Colonic mucosa (tissue), 4 donors: ENCODE measurements around the gene PTTG1IP. TPM values are rescaled to one million over a fixed set of nuclear protein-coding genes. Genes with fewer than 3 reads are reported as not detected.

Experiments used
- DNase-seq: peaks from one replicate; pipeline ENCODE4 v3.0.0-alpha.2; 2020
- H3K27ac ChIP-seq: fragments of 200-600 bp; one replicate; pipeline ENCODE4 v1.8.0; 2021
- H3K27me3 ChIP-seq: fragments of 200-600 bp; one replicate; pipeline ENCODE4 v1.8.0; 2021
- H3K36me3 ChIP-seq: fragments of 200-600 bp; one replicate; pipeline ENCODE4 v1.8.0; 2021
- H3K4me1 ChIP-seq: fragments of 200-600 bp; one replicate; pipeline ENCODE4 v1.8.0; 2021; ENCODE audit warnings: mild to moderate bottlenecking
- H3K4me3 ChIP-seq: fragments of 200-600 bp; one replicate; pipeline ENCODE4 v1.8.0; 2021
- H3K9ac ChIP-seq, 2 donors: one replicate each; pipeline ENCODE4 v1.7.0; 2013; ENCODE audit warnings: control low read depth in 2 of 2, low read depth in 2 of 2, low read length in 2 of 2
- H3K9me3 ChIP-seq: fragments of 200-600 bp; one replicate; pipeline ENCODE4 v1.8.0; 2021
- intact Hi-C: fragments of 100-400 bp; cut with DNase I; formaldehyde crosslinking; loops from one replicate; pipeline ENCODE4 v1.14.1; 2022
- total RNA-seq, 2 donors: library from RNA; stranded (reverse); fragmentation: NEBNext Ultra II Directional in 1 of 2; extraction: Animal tissue kit (Norgen Biotek cat#: 25700) in 1 of 2; gene quantifications; one replicate each; pipeline ENCODE4 v1.2.1, GENCODE V29; 2021
- TF ChIP-seq, protein P1 (sequence below): fragments of 200-600 bp; IDR thresholded peaks from one replicate; pipeline ENCODE4 v1.8.0; 2022; ENCODE audit warnings: antibody characterized with exemption, mild to moderate bottlenecking
- donor health status: healthy.
- donor health status: DM: no; HTN: no; CAD: no.
- donor health status: DM: no; HTN: no; CAD: no.

Gene PTTG1IP
- total RNA-seq, 2 donors from 2014 or later, result 218 to 414 TPM

DNA sequence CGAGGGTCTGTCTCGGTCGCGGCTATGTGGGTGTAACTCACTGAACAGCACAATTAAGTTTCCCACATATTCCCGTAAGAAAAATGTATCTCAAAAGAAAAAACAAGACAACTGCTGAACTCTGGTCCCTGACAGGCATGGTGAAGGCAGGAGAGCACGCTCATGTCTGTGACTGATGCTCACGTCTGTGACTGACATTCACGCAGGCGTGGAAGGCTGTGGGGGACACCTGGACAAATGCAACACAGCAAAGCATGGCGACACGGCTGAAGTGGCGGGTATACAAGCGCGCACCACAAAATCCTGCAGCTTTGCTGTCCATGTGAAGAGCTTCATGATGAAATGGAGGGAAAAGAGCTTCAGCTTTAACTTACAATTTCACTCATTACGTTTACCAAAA, 6.0 kb downstream of the PTTG1IP start:
- no peaks in the 10 kb centered on the region for H3K27me3 ChIP-seq
- peaks cover 13% of the 10 kb centered on the region for H3K4me1 ChIP-seq
- H3K4me3 ChIP-seq, result no peak overlapping the region
- peaks cover 18% of the 10 kb centered on the region for H3K36me3 ChIP-seq
- H3K9ac ChIP-seq, result no peak overlapping the region
- TF ChIP-seq, protein P1, sequence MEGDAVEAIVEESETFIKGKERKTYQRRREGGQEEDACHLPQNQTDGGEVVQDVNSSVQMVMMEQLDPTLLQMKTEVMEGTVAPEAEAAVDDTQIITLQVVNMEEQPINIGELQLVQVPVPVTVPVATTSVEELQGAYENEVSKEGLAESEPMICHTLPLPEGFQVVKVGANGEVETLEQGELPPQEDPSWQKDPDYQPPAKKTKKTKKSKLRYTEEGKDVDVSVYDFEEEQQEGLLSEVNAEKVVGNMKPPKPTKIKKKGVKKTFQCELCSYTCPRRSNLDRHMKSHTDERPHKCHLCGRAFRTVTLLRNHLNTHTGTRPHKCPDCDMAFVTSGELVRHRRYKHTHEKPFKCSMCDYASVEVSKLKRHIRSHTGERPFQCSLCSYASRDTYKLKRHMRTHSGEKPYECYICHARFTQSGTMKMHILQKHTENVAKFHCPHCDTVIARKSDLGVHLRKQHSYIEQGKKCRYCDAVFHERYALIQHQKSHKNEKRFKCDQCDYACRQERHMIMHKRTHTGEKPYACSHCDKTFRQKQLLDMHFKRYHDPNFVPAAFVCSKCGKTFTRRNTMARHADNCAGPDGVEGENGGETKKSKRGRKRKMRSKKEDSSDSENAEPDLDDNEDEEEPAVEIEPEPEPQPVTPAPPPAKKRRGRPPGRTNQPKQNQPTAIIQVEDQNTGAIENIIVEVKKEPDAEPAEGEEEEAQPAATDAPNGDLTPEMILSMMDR, result no peak
- no peak overlapping the region for H3K27ac ChIP-seq
- no peak for DNase-seq
- H3K9me3 ChIP-seq, result no peaks in the 10 kb centered on the region
- intact Hi-C loops, result loop anchor here (5.0 kb wide), 1 partner anchor 65 kb away; the partner anchor contains the start of gene UBE2G2

DNA sequence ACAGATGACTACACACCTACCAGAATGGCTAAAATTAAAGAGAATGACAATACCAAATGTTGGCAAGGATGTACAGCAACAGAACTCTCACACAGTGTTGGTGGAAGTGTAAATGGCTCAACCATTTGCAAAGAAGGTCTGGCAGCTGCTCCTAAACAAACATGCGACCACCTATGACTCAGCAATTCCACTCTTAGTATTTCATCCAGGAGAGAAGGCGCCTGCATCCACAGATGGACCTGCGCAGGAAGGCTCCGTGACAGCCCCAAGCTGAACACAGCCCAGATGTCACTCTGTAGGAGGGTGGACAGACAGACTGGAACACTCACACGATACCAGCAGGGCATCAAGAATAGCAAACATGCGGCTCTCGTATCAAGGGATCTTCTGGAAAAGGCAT, 6.7 kb downstream of the PTTG1IP start:
- TF ChIP-seq, protein P1, result no peak
- Histone ChIP-seq H3K4me3 (no peak overlapping the region), H3K9me3 (no peaks in the 10 kb centered on the region), H3K27ac (no peak overlapping the region), H3K4me1 (peaks cover 13% of the 10 kb centered on the region), H3K27me3 (no peaks in the 10 kb centered on the region), H3K9ac (no peak overlapping the region), H3K36me3 (peaks cover 18% of the 10 kb centered on the region)
- intact Hi-C loops, result loop anchor here (5.0 kb wide), 1 partner anchor 64 kb away; the partner anchor contains the start of gene UBE2G2
- no peak for DNase-seq

DNA sequence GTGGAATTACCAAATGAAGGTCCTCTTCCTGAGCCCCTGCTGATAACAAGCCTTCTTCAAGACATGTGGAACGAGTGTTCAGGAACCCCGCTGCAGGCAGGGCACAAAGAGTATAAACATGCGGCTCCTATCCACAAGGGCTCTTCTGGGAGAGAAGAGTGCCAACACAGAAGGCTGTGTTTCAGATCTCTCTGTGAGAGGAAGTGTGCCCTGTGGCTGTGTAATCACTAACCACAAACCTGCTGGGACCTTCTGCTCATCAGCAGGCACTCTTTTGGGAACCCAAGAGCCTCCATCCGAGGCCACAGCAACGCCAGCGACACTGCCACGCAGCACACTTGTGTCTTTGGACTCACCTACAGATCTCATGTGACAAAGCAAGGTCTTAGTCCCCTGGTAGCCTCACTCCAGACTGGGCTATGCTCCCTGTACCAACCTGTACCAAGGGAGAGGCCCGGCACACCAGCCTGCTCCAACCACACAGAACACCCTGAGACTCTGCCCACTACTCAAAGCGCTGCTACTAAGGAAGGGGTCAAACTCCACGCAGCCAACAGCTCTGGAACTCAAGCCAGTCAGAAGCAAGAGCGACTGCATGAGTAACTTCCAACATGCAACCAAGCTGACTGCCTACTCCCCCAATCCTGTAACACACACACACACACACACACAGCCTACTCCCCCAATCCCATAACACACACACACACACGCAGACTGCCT, 7.8 kb downstream of the PTTG1IP start:
- DNase-seq, result no peak
- intact Hi-C loops, result loop anchor here (5.0 kb wide), 1 partner anchor 63 kb away; the partner anchor contains the start of gene UBE2G2
- no peak overlapping the region for H3K9ac ChIP-seq
- peak overlapping the region; percentile 13 for H3K27ac ChIP-seq
- TF ChIP-seq, protein P1, result no peak
- no peaks in the 10 kb centered on the region for H3K27me3 ChIP-seq
- peaks cover 18% of the 10 kb centered on the region for H3K36me3 ChIP-seq
- peaks cover 13% of the 10 kb centered on the region for H3K4me1 ChIP-seq
- no peak overlapping the region for H3K4me3 ChIP-seq
- H3K9me3 ChIP-seq, result no peaks in the 10 kb centered on the region

DNA sequence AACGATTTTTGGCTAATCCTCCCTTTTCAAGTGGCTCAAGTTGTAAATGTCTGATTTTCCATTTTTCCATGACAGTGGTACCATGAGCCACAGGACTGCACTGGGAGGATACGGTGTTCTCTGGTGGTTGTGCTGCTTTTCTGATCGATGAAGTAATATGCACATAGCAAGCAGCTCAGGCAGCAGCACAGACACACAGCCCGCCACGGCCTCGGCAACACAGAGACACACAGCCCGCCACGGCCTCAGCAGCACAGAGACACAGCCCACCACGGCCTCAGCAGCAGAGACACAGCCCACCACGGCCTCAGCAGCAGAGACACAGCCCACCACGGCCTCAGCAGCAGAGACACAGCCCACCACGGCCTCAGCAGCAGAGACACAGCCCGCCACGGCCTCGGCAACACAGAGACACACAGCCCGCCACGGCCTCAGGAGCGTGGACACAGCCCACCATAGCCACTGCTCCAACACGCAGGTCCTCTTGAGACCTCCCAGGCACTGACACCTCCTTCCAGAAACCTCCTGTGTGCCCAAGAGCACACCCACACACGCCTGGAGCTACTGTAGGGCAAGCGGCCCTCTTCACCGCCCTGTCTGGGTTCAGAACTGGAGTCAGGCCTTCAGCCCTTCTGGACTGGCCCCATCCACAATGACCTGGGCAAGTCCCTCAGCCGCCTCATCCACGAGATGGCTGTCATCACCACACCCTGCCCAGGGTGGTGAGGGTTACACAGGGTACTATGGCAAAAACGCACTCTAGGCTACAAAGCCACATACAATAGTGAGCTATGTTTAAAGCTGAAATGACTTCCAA, 10.4 kb downstream of the PTTG1IP start:
- Histone ChIP-seq H3K27ac (no peak overlapping the region), H3K27me3 (no peaks in the 10 kb centered on the region), H3K36me3 (peaks cover 18% of the 10 kb centered on the region), H3K4me3 (no peak overlapping the region), H3K9me3 (no peaks in the 10 kb centered on the region), H3K4me1 (peaks cover 13% of the 10 kb centered on the region), H3K9ac (no peak overlapping the region)
- no peak for DNase-seq
- intact Hi-C loops, result no loop called here
- TF ChIP-seq, protein P1, result no peak

DNA sequence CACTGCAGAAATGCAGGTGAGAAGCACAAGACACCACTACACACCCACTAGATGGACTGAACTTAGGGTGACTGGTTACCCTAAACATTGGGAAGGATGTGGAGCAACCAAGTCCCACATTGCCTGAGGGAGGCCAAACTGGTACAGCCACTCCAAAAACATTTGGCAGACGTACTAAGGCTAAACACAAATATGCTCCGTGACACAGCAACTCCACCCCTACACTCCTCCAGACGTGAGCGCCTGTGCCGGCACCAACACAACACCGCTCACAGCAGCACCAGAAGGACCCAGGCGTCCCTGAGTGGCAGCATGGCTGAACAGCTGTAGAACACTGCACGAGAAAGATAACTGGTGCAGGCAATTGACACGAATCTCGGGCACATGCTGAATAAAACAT, 14.7 kb downstream of the PTTG1IP start:
- H3K9ac ChIP-seq, result no peak overlapping the region
- peaks cover 3% of the 10 kb centered on the region for H3K4me1 ChIP-seq
- no peak for DNase-seq
- TF ChIP-seq, protein P1, result no peak
- peaks cover 14% of the 10 kb centered on the region for H3K36me3 ChIP-seq
- H3K4me3 ChIP-seq, result no peak overlapping the region
- no peak overlapping the region for H3K27ac ChIP-seq
- intact Hi-C loops, result no loop called here
- no peaks in the 10 kb centered on the region for H3K9me3 ChIP-seq
- H3K27me3 ChIP-seq, result no peaks in the 10 kb centered on the region
